NT2/D1 (cell line): ENCODE results near the gene CD37.
A peak's percentile ranks its signal among the peaks of the same experiment; 100 is the strongest.
"Not testable (repeated sequence)": the region's sequence is repeated elsewhere in the genome, so short reads cannot be mapped to it uniquely, and the experiment has no call there.

Experiments
- DNase-seq: peaks from one replicate; pipeline ENCODE4 v3.0.0-alpha.2; 2011; ENCODE audit warnings: low read depth, low spot score
- H3K27me3 ChIP-seq: 2 replicates; pipeline ENCODE4 v1.6.0; 2011; ENCODE audit warnings: mild to moderate bottlenecking; ENCODE audit not compliant: insufficient read length, insufficient read depth
- H3K36me3 ChIP-seq: 2 replicates; pipeline ENCODE4 v1.6.1; 2011; ENCODE audit warnings: mild to moderate bottlenecking, low read length, mixed read lengths; ENCODE audit not compliant: insufficient read depth, insufficient read length
- H3K4me1 ChIP-seq: 2 replicates; pipeline ENCODE4 v1.5.1; 2011; ENCODE audit not compliant: insufficient read depth, insufficient read length
- H3K4me3 ChIP-seq: 2 replicates; pipeline ENCODE4 v1.5.1; 2011; ENCODE audit warnings: low read depth; ENCODE audit not compliant: insufficient read length
- H3K9ac ChIP-seq: 2 replicates; pipeline ENCODE4 v1.6.0; 2011; ENCODE audit warnings: low read depth; ENCODE audit not compliant: insufficient read length
- H3K9me3 ChIP-seq: 2 replicates; pipeline ENCODE4 v1.5.1; 2011; ENCODE audit warnings: mild to moderate bottlenecking, low read length; ENCODE audit not compliant: insufficient read depth
- SUZ12 ChIP-seq: IDR thresholded peaks from 2 replicates; pipeline ENCODE4 v1.6.1; 2011; ENCODE audit not compliant: insufficient read length, insufficient read depth; ENCODE audit errors: extremely low read depth
- YY1 ChIP-seq: IDR thresholded peaks from 2 replicates; pipeline ENCODE4 v1.6.1; 2011; ENCODE audit not compliant: insufficient read length, insufficient read depth
- ZNF274 ChIP-seq: IDR thresholded peaks from 2 replicates; pipeline ENCODE4 v1.6.1; 2011; ENCODE audit warnings: mild to moderate bottlenecking, low read depth, low read length

CD37 gene

DNA sequence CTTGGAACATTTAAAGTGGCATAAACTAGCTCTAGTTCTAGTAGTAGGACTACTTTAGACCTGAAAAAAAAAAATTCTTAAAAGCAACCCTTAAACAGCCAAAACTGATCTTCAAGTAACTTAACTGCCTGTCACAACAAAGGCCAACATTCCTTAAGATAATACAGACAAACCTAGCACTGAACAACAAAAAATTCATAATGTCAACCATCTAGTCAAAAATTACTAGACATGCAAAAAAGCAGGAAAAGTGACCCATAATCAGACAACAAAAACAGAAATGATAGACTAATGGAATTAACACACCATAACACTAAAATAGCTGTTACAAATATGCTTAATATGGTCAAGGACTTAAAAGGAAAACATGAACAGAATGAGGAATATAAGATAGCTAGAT, 16.9 kb upstream of the CD37 start:
- H3K4me1 ChIP-seq, result no peaks in the 10 kb centered on the region
- no peak overlapping the region for H3K9ac ChIP-seq
- TF ChIP-seq YY1 (no peak), ZNF274 (no peak), SUZ12 (no peak)
- no peaks in the 10 kb centered on the region for H3K27me3 ChIP-seq
- no peak overlapping the region for H3K4me3 ChIP-seq
- peaks cover 15% of the 10 kb centered on the region for H3K36me3 ChIP-seq
- no peaks in the 10 kb centered on the region for H3K9me3 ChIP-seq
- DNase-seq, result no peak

DNA sequence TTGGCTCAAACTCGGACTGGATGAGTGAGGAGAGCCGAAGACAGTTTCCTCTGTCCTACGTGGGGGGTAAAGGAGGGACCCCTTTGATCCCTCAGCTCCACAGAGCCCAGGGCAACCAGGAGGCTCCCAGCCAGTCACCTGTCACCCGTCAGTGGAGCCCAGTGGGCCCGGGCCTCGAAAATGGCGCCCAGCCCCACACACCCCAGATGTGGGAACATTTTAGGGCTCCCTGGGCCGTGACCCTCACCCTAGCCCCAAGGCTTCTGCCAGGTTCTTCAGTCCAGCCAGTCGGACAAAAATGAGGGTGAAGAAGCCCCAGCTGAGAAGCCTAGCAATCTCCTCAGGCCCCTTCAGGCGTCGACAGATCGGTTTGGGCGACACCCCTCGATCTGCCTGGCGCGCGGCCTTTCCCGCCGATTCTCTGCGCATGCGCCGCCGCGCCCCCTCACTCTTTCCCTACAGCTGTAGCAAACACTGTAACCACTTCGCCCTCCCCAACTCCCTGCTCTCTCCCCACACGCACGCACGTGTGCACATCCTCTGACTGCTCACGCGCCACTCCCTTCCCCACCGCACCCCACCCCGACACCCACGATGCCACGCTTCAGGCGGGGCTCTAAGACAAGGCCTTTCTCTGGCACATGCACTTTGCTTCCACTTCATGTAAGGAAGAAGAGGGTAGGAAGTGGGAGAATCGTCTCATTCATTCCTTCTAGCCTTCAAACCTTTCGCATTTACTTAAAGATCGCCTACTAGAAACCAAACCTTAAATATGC, 10.2 kb upstream of the CD37 start, which contains the start of gene SLC6A16:
TSS of gene SLC6A16 (minus strand) at position 391 of the 776 bp plus-strand sequence. CDS start 13,844 bp downstream, outside the sequence.
- Histone ChIP-seq H3K4me1 (no peaks in the 10 kb centered on the region), H3K9ac (no peak within 1 kb of the TSS), H3K27me3 (no peaks in the 10 kb centered on the region), H3K4me3 (no peak within 1 kb of the TSS), H3K36me3 (peaks cover 25% of the 10 kb centered on the region), H3K9me3 (no peaks in the 10 kb centered on the region)
- DNase-seq, result no peak
- no peak for TF ChIP-seq SUZ12

DNA sequence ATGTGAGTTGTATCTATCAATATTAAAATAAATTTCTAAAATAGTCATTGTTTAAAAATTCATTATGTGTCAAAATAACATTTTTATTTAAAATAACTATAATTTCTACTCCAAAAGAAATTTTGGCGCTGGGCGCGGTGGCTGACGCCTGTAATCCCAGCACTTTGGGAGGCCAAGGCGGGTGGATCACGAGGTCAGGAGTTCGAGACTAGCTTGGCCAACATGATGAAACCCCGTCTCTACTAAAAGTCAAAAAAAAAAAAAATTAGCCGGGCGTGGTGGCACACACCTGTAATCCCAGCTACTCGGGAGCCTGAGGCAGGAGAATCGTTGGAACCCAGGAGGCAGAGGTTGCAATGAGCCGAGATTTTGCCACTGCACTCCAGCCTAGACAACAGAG, 9.4 kb upstream of the CD37 start:
- H3K4me1 ChIP-seq, H3K27me3 ChIP-seq, DNase-seq, H3K9ac ChIP-seq, H3K9me3 ChIP-seq, H3K4me3 ChIP-seq: not testable (repeated sequence)
- H3K36me3 ChIP-seq, result peaks cover 31% of the 10 kb centered on the region

DNA sequence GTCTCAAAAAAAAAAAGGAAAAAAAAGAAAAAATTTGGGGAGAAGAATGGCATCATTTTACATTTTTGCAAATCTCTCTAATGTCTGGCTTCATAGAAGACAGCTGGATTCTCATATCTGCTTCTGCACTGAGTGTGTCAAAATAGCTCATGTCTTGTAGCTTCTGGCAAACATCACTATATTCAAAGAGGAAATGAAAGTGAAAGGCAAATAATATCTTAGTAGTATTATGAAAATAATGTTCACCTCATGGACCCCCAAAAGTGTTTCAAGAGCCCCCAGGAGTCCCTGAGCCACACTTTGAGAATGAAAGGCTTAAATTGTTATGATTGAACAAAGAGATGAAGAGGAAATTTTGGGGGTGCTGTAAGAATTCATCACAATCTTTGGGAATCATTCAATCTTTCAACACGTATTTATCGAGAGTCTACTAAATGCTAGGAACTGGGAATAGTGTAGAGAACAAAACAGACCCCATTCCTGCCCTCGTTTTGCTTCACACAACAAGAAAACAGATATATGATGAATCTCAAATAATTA, 9.0 kb upstream of the CD37 start:
- TF ChIP-seq SUZ12 (no peak), ZNF274 (no peak), YY1 (no peak)
- H3K4me3 ChIP-seq, result no peak overlapping the region
- no peak overlapping the region for H3K9ac ChIP-seq
- H3K36me3 ChIP-seq, result peaks cover 36% of the 10 kb centered on the region
- H3K27me3 ChIP-seq, result no peaks in the 10 kb centered on the region
- H3K4me1 ChIP-seq, result no peaks in the 10 kb centered on the region
- DNase-seq, result no peak
- H3K9me3 ChIP-seq, result no peaks in the 10 kb centered on the region

DNA sequence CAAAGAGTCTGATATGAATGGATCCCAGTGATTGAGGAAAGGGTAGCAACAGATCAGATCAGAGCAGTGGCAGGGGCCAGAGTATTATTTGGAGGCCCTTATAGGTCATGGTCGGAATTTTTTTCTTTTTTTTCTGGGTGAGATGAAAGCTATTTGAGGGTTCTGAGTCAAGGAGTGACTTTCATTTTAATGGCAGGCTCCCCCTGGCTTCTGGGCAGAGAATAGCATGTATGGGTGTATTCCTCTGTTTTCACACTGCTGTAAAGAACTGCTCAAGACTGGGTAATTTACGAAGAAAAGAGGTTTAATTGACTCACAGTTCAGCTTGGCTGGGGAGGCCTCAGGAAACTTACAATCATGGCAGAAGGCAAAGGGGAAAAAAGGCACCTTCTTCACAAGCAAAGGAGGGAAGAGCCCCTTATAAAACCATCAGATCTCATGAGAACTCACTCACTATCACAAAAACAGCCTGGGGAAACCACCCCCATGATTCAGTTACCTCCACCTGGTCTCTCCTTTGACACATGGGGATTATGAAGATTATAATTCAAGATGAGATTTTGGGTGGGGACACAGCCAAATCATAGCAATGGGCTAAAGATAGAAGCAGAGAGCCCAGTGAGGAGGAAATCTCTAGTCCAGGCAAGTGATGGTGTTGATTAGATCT, 7.2 kb upstream of the CD37 start:
- Histone ChIP-seq H3K9me3 (no peaks in the 10 kb centered on the region), H3K4me1 (no peaks in the 10 kb centered on the region), H3K27me3 (no peaks in the 10 kb centered on the region), H3K4me3 (no peak overlapping the region), H3K36me3 (peaks cover 44% of the 10 kb centered on the region), H3K9ac (no peak overlapping the region)
- TF ChIP-seq YY1 (no peak), ZNF274 (no peak), SUZ12 (no peak)
- DNase-seq, result no peak

DNA sequence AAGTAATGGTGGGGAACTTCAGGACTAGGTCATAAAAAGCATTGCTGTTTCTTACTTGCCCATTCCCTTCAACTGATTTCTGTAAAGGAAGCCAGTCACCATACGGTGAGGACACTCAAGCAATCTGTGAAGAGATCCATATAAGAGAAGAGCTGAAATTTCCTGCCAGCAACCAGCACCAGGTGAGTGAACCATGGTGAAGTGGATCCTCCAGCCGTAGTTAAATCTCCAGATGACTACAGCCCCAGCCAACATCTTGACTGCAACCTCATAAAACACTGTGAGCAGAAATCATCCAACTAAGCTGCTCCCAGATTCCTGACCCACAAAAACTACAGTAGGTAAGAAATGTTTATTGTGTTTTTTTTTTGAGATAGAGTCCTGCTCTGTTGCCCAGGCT, 6.5 kb upstream of the CD37 start:
- no peak overlapping the region for H3K9ac ChIP-seq
- TF ChIP-seq YY1 (no peak), SUZ12 (no peak), ZNF274 (no peak)

DNA sequence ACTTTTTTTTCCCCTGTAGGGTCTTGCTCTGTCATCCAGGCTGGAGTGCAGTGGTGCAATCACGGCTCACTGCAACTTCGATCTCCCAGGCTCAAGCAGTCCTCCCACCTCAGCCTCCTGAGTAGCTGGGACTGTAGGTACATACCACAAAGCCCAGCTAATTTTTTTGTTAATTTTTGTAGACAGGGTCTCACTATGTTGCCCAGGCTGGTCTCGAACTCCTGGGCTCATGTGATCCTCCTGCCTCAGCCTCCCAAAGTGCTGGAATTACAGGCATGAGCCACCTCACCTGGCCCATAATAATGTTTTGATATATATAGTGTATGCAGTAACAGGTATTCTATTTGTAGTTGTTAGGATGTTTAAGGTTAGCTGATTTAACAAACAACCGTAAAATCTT, 4.0 kb upstream of the CD37 start:
- not testable (repeated sequence) for H3K4me1 ChIP-seq, DNase-seq, H3K9ac ChIP-seq, H3K4me3 ChIP-seq, H3K9me3 ChIP-seq, H3K27me3 ChIP-seq
- peaks cover 52% of the 10 kb centered on the region for H3K36me3 ChIP-seq

More for the DNA sequence above, 6.5 kb upstream of the CD37 start:
- Histone ChIP-seq H3K27me3 (no peaks in the 10 kb centered on the region), H3K36me3 (peaks cover 44% of the 10 kb centered on the region), H3K4me3 (no peak overlapping the region), H3K9me3 (no peaks in the 10 kb centered on the region), H3K4me1 (peaks cover 3% of the 10 kb centered on the region)
- no peak for DNase-seq

DNA sequence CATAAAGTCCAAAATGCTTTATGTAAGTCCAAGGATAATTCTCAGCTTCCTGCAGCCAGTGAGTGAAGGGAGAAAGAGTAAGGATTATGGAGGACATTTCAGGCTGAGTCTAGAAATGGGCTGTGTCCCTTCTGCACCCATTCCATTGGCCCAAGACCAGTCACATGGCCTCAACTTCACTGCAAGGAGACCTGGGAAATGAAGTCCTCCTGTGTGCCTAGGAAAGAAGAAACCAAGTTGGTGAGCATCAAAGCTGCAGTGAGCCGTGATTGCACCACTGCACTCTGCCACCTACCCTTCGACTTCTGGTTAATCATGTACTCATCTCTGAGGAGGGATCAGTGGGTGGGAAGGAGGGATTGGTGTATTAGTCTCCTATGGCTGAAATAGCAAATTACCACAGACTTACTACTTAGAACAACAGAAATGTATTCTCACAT, 3.6 kb upstream of the CD37 start:
- no peaks in the 10 kb centered on the region for H3K27me3 ChIP-seq
- H3K4me3 ChIP-seq, result no peak overlapping the region
- no peaks in the 10 kb centered on the region for H3K9me3 ChIP-seq
- H3K36me3 ChIP-seq, result peaks cover 54% of the 10 kb centered on the region
- TF ChIP-seq SUZ12 (no peak), YY1 (no peak), ZNF274 (no peak)
- peak; percentile 30 for DNase-seq
- no peak overlapping the region for H3K9ac ChIP-seq
- peaks cover 5% of the 10 kb centered on the region for H3K4me1 ChIP-seq

DNA sequence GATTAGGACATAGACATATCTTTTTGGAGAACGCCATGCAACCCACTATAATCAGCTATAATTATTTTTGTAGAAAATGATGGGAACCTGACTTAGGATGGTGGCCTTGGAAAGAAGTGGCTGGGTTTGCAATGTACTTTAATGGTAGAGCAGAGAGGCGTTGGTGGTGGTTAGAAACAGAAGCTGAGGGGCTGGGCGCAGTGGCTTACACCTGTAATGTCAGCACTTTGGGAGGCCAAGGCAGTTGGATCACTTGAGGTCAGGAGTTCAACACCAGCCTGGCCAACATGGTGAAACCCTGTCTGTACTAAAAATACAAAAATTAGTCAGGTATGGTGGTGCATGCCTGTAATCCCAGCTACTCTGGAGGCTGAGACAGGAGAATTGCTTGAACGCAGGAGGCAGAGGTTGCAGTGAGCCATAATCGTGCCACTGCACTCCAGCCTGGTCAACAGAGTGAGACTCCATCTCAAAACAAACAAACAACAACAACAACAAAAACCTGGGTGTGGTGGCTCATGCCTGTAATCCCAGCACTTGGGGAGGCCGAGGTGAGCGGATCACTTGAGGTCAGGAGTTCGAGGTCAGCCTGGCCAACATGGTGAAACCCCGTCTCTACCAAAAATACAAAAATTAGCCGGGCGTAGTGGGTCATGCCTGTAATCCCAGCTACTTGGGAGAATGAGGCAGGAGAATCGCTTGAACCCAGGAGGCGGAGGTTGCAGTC, 2.4 kb upstream of the CD37 start:
- not testable (repeated sequence) for DNase-seq, H3K9ac ChIP-seq, H3K27me3 ChIP-seq, H3K4me1 ChIP-seq, H3K4me3 ChIP-seq, H3K9me3 ChIP-seq
- H3K36me3 ChIP-seq, result peaks cover 53% of the 10 kb centered on the region
